Fibroblast of gingiva (primary cell): ENCODE results near the gene SDK2.

Experiments used
- DNase-seq: peaks from one replicate; pipeline ENCODE4 v3.0.0-alpha.2; 2011; ENCODE audit warnings: low read depth

SDK2 gene

DNA sequence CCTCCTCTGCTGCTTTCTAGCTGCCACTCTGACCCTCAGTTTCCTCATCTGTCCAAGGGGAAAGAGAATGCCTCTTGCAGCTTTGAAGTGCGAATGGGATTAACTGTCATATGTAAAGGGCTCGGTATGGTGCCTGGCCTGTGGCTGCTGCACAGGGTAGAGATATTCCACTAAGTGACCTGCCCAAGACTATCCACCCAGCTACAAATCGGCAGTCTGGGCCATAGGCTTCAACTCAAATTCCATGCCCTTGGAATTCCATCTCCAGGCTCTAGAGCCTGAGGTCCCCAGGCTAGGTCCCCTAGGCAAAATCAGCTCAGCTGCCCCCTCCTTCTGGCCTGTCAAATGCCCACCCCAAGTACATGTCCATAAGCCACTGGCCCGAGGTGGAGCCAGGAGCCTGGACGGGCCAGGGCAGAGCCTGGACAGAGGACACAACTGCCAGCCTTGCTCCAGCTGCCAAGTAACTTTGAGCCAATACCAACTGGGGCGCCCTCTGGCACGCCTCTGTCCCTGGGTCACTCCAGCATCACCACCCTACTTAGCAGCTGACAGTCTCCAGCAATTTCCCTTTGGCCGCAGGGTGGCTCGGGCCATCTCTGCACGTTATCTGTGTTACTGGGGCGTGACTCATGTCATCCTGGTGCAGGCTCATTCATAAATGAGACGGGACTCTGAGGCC lies 57.2 kb downstream of the SDK2 start:
- no peak for DNase-seq

DNA sequence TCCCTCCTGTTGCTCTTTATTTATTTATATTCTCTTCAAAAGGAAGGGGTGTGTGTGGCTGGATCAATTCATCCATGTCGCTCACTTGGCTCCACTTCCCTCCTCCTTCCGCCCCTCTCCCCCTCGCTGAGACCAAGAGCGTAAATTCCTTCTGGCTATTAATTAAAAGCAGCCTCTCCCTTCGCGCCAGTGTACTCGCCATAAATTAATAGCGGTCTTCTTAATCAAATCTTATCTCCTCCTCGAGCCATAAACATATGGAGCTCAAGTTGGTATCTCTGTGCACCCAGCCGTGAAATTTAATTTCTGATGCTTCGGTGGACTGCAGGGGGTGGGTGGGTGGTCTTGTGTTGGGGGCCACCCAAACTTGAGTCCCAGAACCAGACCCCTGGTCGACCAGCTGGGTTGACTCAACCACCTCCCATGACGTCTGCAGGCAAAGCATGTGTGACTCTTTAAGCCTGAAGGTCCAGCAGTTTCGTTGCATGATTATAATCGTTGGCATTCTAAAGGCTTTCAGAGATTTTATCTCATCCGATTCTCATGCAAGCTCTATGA lies 57.9 kb downstream of the SDK2 start:
- no peak for DNase-seq

DNA sequence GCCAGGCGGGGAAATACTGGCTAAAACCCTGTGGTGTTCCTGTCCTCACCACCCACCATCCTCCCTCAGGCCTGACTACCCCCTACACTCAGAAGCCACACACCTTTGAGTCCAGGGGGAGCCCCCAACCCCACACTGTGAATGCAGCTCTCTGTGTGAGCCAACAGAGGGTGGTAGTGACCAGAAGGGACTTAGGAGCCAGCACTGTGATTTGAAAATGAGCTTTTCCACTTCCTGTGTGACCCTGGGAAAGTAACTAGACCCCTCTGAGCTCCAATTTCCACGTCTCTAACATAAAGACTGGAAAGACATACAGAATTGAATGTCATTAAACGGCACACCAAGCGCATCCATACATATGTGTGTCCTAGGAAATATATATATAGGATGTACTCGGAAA lies 58.7 kb downstream of the SDK2 start:
- DNase-seq: no peak

DNA sequence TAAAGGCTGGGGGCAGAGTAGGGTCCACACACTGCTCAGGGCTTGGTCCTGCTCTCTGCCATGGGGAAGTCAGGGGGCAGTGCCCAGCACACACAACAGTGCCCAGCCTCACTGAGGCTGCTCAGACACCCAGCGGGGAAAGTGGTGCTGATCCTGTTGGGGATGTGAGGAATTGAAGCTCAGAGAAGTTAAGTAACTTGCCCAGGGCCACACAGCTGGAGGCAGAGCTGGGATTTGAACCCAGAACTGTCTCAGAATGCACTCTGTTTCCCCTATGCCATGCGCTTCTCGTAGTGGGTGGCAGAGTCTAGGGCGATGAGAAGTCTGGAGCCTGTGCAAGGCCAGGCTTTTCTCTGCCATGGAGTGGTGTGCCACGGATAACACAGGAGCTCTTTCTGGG lies 59.3 kb downstream of the SDK2 start:
- no peak for DNase-seq

DNA sequence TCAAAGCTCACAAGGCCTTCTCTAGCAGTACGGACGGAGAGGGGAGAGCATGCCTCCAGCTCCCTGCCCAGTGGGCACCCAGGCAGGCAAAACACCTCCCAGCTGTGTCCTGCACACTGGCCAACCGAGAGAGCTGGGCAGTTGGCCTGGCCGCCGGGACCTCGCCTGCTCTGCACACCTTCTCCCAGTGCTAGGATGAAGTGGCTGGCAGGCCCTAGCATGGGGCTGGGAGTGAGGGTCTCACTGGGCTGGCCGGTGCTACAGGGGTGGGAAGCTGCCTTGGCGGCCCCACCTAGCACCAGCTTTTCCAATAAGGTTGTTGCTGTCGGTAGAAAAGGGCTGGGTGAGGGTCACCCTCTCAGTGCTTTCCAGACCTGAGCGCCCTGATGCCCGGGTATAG lies 60.2 kb downstream of the SDK2 start:
- DNase-seq: no peak

DNA sequence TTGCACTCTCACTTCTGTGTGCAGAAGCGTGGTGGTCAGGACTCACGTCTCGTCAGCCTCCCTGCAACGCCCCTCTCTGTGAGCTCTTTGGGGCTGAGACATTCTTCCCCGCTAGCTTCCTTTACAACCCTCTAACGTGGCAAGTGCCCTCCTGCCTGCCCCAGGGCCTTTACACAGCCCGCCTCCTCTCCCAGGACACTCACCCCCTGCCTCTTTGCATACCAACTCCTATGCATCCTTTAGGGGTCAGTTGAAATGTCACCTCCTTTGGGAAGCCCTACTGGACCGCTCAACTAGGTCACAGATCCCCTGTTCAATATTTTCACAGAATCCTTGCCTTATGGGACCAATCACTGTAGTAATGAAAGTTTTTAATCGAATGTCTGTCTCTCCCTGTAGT lies 61.4 kb downstream of the SDK2 start:
- DNase-seq: no peak

DNA sequence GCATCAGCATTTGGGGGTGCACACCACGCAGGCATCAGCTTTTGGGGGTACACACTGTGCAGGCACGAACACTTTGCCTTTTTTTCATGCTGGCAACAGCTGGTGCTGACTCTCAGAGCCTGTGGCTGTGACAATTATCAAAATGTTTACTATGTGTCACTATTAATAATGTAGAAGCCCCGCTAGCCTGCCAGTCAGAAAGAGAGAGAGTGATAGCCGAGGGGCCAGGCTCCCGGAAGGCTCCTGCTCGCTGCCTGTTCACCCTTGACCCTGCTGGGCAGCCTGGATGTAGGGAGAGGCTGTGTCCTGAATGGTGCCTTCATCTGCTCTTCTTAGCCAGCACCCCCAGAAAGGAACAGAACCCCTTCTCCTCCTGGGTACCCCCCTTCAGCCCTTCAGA lies 61.9 kb downstream of the SDK2 start:
- no peak for DNase-seq

DNA sequence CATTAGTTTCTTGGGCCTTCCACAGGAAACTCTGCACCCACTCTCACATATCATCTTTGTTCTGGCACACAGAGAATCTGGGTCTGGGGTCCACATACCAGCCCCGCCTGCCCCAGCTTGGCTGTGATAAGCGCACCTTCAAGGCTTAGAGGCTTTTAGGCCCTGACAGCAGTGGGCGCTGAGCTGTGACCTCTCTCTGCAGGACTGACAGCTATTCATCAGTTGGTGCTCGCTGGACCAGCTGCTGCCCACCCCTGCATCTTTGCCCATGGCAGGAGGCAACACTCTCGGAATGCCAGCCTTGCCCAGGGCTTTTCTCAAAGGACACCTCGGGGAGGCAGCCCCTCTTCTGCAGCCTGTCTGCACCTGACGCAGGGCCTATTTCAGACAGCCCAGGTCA lies 62.9 kb downstream of the SDK2 start:
- DNase-seq: no peak

DNA sequence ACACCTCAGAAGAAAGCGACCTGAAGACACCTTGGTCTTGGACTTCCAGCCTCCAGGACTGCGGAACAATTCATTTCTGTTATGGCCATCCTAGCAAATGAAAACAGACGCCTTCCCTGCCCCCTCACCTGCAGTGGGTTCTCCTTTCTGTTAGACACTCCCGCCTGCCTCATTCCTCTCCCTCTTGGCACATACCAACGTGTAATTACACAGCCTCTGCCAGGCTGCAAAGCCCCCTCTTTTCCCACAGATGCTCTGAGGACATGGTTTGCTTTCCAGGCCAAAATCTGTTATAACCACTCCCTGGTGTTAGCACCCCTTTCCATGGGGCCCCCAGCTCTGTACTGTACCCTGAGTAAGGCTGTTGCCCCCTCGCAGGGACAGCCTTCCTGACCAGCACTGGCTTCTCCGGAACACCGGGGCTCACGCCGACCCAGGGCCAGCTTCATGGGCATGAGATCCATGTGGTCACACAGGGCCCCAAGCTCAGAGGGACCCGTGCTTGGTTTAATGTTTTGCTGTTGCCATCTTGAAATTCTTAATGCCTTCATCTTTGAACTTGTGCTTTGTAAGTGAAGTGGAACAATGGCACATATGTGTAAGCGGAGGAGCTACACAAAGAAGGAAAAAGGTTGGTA lies 64.1 kb downstream of the SDK2 start:
- DNase-seq: no peak

DNA sequence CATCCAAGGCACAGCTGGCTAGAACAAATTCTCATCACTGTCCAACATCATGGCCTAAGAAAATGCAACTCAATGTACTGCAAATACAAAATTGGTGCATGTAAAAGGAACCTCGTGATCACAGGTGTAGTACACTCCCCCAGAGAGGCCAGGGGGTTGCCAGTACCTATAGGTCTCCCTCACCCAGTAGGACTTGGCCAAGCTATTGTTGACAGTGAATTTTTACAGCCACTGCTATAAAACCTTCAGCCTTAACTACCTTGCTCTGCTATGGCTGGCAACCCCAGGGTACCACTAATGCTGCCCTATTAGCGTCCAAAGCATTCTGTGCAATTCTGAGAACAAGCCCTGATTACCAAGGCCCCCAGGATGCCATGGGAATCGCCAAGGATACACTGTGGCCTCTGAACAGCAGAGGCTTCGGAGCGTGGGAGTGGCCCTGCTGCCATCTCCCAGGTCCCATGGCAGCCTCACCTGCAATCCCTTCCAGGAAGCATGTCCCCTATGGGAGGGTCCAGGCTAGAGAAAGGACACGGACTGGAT lies 67.6 kb downstream of the SDK2 start:
- DNase-seq: no peak

DNA sequence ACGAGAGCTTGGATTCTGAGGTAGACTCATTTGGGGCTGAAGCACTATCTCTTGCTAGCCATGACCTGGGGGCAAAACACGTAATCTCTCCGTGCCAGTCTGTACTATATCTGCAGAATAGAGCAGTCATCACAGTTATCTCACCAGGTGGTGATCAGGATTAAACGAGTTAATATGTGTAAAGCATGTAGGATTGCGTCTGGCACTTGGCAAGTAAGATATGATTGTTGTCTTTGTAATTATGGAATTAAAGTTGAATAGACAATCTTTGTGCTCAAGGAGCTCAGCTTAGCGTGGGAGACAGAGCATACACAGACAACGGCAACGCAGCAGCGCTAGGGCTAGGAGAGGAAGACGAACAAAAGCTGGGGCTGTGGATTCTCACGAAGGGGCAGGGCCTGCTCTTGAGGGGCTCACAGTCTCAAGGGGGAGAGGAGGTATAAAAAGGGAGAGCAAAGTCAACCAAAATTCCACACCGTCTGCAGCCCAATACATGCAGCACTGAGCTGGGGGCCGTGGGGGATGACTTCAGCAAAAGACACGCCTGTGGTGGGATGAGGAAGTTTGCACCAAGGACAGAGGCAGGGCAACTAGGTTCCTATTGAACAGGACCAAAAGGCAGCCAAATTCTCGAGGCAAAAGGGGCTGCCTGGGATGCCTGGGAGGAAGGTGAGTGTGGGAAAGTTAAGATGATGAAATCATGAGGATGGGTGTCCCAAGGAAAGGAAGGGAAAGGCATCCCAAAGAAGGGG lies 68.6 kb downstream of the SDK2 start:
- no peak for DNase-seq

DNA sequence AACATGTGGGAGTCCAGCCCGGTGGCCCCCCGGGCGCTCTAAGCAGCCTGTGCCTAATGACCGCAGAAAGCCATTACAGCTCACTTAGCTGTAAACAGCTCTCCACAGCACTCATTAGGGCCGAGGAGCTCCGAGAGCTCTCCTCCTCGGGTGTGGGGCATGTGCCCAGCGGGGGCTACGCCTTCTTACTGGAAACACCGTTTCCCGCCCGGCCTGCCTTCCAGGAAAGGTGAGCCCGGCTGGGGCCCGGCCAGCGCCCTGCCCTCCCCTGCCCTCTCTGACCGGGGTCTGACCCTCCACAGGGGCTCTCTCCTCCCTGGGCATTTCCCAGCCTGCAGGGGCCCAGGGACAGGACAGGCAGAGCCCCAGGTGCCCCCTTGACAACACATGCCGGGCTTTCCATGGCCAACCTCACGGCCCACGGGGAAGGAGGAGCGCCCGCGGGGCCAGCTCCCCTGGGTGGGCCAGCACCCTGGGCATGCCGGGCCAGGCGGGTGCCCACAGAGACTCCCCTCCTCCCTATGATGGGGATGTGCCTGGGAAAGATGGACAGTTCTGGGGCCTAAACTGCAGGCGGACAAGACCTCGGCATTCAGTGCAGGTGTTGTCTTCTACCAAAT lies 72.6 kb downstream of the SDK2 start:
- no peak for DNase-seq

DNA sequence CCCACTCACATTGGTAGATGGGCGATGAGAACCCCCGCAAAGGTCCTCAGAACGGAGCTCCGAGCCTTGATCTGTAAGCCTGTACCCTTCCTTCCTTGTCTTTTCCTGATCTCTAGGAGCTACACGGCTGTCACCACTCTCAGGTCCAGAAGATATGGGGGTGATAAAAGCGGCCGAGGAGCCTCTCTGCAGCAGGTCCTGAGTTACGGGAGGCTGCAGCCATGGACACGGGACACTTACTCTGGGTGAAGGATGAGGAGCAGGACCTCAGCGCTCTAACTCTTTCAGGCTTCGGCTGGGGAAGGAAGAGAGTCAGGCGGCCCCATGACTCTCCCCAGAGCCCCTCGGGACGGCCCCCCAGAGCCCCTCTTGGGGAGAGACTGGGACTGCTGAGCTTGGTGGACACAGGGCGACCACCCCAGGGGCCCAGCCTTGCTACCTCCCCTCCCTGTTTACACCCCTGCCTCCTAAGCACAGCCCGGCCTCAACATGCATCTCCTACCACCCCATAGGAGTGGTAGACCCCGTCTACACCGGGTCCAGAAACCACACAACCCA lies 74.4 kb downstream of the SDK2 start:
- no peak for DNase-seq

DNA sequence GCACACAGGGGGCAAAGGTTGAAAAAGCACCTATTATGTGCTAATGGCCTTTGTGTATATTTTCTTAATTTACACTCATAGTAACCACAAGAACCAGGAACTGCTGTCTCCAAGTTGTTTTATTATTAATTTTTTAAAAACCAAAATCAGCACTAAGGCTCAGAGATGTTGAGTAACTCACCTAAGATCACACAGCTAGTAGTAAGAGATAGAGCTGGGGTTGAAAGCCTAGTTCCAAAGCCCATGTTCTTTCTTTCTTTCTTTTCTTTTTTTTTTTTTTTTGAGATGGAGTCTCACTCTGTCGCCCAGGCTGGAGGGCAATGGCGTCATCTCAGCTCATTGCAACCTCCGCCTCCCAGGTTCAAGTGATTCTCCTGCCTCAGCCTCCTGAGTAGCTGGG lies 75.3 kb downstream of the SDK2 start:
- DNase-seq: no peak

DNA sequence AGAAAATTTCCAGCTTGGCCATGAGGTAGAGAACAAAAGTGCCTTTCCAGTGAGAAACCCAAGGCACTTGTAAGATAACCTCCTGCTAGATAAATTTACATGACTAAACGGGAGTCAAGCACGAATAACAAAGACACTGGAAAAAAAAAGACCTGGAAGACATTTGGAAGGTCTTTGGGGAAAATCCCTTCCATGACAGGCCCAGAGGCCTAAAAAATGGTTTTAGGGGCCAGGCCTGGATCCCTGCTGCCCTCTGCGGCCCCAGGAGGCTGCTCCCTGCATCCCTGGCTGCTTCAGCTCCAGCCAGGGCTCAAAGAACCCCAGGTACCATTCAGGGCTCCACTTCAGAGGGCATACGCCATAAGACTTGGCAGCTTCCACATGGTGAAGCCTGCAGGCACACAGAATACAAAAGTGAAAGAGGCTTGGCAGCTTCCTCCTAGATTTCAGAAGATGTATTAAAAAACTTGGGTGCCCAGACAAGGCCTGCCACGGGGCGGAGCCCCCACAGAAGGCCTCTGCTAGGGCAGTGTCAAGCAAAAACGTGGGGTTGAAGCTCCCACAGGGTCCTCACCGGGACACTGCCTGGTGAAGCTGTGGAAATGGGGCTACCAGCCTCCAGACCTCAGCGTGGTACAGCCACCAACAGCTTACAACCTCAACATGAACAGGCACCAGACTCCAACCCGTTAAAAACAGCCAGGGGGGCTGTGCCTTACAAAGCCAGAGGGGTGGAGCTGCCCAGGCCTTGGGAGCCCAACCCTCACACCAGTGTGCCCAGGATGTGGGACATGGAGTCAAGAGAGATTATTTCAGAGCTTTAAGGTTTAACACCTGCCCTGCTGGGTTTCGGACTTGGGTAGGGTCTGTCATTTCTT lies 77.1 kb downstream of the SDK2 start:
- no peak for DNase-seq

DNA sequence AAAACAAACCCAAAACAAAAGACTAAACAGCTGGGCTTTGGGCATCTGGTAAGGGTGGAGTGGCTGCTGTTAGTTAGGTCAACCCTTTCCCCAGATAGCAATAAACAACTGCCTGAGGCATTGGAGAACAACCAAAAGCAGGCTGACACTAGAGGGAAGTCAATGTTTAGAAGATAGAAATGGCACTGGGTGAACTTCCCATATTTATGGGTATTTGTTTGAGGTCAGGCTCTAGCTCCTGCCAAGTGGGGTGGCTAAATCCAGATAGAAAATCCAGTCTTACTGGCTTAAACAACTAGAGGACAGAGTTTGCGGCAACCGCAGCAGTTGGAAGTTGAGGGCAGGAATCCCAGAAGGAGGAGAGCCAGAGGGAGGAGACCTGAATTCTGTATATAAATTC lies 79.4 kb downstream of the SDK2 start:
- DNase-seq: no peak

DNA sequence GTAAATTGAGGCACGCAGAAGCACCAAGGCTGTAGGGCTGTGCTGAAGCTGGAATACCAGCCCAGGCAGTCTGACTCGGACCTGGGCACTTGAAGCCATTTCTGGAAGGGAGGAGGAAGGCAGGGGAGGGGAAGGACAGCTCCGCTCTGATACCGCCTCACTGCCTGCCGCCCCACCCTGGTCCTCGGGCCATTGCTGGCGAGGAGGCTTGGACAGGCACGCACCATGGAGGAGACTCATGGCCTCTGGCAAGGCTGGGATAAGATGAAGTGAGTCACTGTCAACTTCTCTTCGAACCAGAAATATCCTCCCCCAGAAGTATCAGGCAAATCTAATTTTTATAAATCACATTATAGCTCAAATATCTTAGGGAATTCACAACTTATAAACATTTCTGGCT lies 81.3 kb downstream of the SDK2 start:
- no peak for DNase-seq

DNA sequence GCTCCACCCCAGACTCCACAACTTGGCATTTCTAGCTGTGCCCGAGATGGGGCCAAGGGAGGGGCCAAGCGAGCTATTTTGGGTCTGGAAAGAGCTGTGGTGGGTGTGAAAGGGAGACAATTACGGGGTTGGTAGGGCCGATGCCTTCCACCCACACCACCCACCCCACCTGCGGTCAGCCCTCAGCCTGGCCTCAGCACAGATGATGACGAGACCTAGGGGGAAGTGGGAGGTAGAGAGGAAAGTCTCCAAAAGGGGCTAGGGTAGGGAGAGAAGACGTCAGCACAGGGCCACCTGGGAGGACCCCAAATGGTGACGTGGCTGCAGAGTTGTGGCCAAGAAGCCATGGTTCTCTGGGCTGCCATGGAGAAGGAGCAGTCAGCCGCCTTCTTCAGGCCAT lies 83.1 kb downstream of the SDK2 start:
- DNase-seq: no peak

DNA sequence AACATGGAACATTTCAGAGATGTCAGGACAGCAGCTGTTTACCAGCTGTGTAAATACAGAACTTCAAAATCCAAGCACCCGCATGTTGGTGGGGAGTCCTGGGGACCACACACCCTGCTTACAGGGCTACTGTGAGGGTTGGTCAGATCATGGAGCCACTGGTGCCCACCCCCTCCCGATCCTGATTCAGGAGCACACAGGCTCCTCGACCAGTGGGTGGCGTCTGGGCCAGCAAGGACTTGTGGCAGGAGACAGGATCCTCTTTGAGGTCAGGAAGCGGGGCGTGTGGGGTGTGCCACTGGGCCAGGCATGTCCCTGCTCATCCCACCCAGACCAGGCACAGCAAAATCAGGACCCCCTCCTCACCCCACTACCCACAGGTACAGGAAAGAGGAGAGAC lies 83.6 kb downstream of the SDK2 start:
- no peak for DNase-seq

DNA sequence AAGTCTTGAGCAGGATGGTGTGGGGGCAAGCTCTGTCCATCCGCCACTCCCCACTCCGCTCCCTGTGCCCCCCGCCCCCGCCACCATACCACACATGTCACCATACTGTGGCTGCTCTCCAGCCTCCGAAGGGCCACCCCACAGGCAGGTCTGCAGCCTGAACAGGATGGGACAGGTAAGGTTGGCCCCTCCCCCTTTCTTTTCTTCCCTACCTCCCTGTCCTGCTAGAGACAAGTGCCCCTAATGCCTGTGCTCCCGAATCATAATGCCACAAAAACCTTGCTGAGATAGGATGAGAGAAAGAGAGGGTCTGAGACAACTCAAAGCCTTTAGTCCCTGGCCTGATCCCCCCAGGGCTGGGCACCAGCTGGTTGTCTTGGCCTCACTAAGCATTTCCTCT lies 84.7 kb downstream of the SDK2 start:
- no peak for DNase-seq
